CD14-positive monocyte (primary cell): ENCODE data around the gene WASF2. TPM values are rescaled to one million over a fixed set of nuclear protein-coding genes. Genes with fewer than 3 reads are reported as not detected.

Experiments
- DNase-seq, 3 donors: peaks; one replicate each; pipeline ENCODE4 v3.0.0-alpha.2; 2011 to 2022
- H2AFZ ChIP-seq: 2 replicates; pipeline ENCODE4 v1.6.0; 2012; ENCODE audit warnings: mild to moderate bottlenecking, low read depth, low read length, inconsistent platforms; ENCODE audit not compliant: insufficient read depth, poor library complexity, severe bottlenecking
- H3K27ac ChIP-seq, 2 donors: 1 replicate in 1 of 2; 2 replicates in 1 of 2; pipeline ENCODE4 v1.5.1; 2012 to 2013; ENCODE audit warnings: low read length in 2 of 2, control low read depth in 1 of 2, inconsistent platforms in 1 of 2, low read depth in 1 of 2, mild to moderate bottlenecking in 1 of 2
- H3K27me3 ChIP-seq, 2 donors: one replicate each; pipeline versions ENCODE4 v1.6.0 to v1.6.1; 2011 to 2013; ENCODE audit warnings: low read length in 2 of 2; ENCODE audit not compliant: control insufficient read depth in 2 of 2, insufficient read depth in 2 of 2
- H3K36me3 ChIP-seq, 2 donors: replicated peaks in 1 of 2; 1 replicate in 1 of 2; 2 replicates in 1 of 2; pipeline versions ENCODE4 v1.5.1 to v1.6.1; 2012 to 2013; ENCODE audit warnings: low read length in 2 of 2, control low read depth in 1 of 2, inconsistent platforms in 1 of 2, mild to moderate bottlenecking in 1 of 2; ENCODE audit not compliant: insufficient read depth in 2 of 2, control insufficient read depth in 1 of 2
- H3K4me1 ChIP-seq, 2 donors: 1 replicate in 1 of 2; 2 replicates in 1 of 2; pipeline versions ENCODE4 v1.5.1 to v1.6.1; 2012 to 2013; ENCODE audit warnings: low read length in 2 of 2, control low read depth in 1 of 2, inconsistent platforms in 1 of 2, mild to moderate bottlenecking in 1 of 2, moderate library complexity in 1 of 2; ENCODE audit not compliant: insufficient read depth in 2 of 2, control insufficient read depth in 1 of 2
- H3K4me2 ChIP-seq: replicated peaks from 2 replicates; pipeline ENCODE3; 2012; ENCODE audit warnings: low read length, moderate library complexity, mild to moderate bottlenecking; ENCODE audit not compliant: poor library complexity, severe bottlenecking; ENCODE audit errors: extremely low read depth
- H3K4me3 ChIP-seq, 3 experiments: fragments of 200-600 bp in 1 of 3; sonication (generic) in 1 of 3; replicated peaks in 1 of 3; 1 replicate in 2 of 3; 2 replicates in 1 of 3; pipeline ENCODE4 v1.5.1; 2011 to 2013; ENCODE audit warnings: low read length in 3 of 3, mild to moderate bottlenecking in 3 of 3, control low read depth in 2 of 3, low read depth in 2 of 3, inconsistent platforms in 1 of 3, moderate library complexity in 1 of 3
- H3K79me2 ChIP-seq: 2 replicates; pipeline ENCODE4 v1.6.0; 2012; ENCODE audit warnings: mild to moderate bottlenecking, control low read depth, inconsistent platforms, low read length, moderate library complexity; ENCODE audit not compliant: insufficient read depth
- H3K9ac ChIP-seq: 2 replicates; pipeline ENCODE4 v1.6.0; 2017; ENCODE audit warnings: low read length, mild to moderate bottlenecking; ENCODE audit not compliant: insufficient read depth, poor library complexity, severe bottlenecking
- H3K9me3 ChIP-seq, 2 donors: replicated peaks in 1 of 2; 1 replicate in 1 of 2; 2 replicates in 1 of 2; pipeline versions ENCODE4 v1.5.1 to v1.6.1; 2012 to 2013; ENCODE audit warnings: low read length in 2 of 2, control low read depth in 1 of 2; ENCODE audit not compliant: control insufficient read depth in 1 of 2, insufficient read depth in 1 of 2
- H4K20me1 ChIP-seq: 2 replicates; pipeline ENCODE4 v1.6.0; 2012; ENCODE audit warnings: mild to moderate bottlenecking, low read length, control low read depth, moderate library complexity; ENCODE audit not compliant: insufficient read depth
- H3K27ac Mint-ChIP-seq, 7 donors: one replicate each; pipeline ENCODE4 v1.8.0; 2020; ENCODE audit warnings: mild to moderate bottlenecking in 7 of 7, mixed read lengths in 7 of 7, moderate library complexity in 6 of 7, inconsistent platforms in 2 of 7
- H3K27me3 Mint-ChIP-seq, 3 donors: one replicate each; pipeline ENCODE4 v1.8.0; 2021 to 2022; ENCODE audit warnings: low read depth in 3 of 3, mild to moderate bottlenecking in 3 of 3, mixed read lengths in 3 of 3, moderate library complexity in 3 of 3, inconsistent platforms in 1 of 3
- H3K36me3 Mint-ChIP-seq, 2 donors: one replicate each; pipeline ENCODE4 v1.8.0; 2020; ENCODE audit warnings: mixed read lengths in 2 of 2, inconsistent platforms in 1 of 2, mild to moderate bottlenecking in 1 of 2
- H3K4me1 Mint-ChIP-seq: one replicate; pipeline ENCODE4 v1.8.0; 2020; ENCODE audit warnings: mild to moderate bottlenecking, mixed read lengths
- H3K4me3 Mint-ChIP-seq, 2 donors: one replicate each; pipeline ENCODE4 v1.8.0; 2020; ENCODE audit warnings: mild to moderate bottlenecking in 2 of 2, mixed read lengths in 2 of 2, moderate library complexity in 1 of 2
- H3K9me3 Mint-ChIP-seq, 7 donors: one replicate each; pipeline ENCODE4 v1.8.0; 2020 to 2022; ENCODE audit warnings: mixed read lengths in 7 of 7, mild to moderate bottlenecking in 6 of 7, moderate library complexity in 6 of 7, inconsistent platforms in 2 of 7
- WGBS: methylation state at CpG from one replicate; pipeline ENCODE4 v1.1.5; 2013; ENCODE audit warnings: missing lambda C conversion rate; ENCODE audit not compliant: insufficient coverage; 5-methylcytosine and 5-hydroxymethylcytosine counted together
- intact Hi-C, 2 donors: fragments of 100-400 bp; cut with micrococcal nuclease; formaldehyde crosslinking; loops; one replicate each; pipeline versions ENCODE4 v1.15.0 to v1.15.1; 2023
- polyA plus RNA-seq, 3 donors: library from polyadenylated mRNA; depleted of rRNA in 1 of 3; unstranded in 2 of 3; stranded (reverse) in 1 of 3; fragments of 300-500 nt in 2 of 3; fragments of >200 nt in 1 of 3; fragmentation: Illumina TruSeq in 2 of 3; gene quantifications; 1 replicate in 2 of 3; 2 replicates in 1 of 3; pipeline ENCODE4 v1.2.3, GENCODE V29; 2012 to 2021
- TF ChIP-seq, protein P1 (sequence below): fragments of 200-600 bp; IDR thresholded peaks from one replicate; pipeline ENCODE4 v1.8.0; 2022; ENCODE audit warnings: antibody characterized with exemption, mild to moderate bottlenecking

Gene WASF2
- polyA plus RNA-seq, 3 donors, result 53.5 to 91.6 (median 86.4) TPM

DNA sequence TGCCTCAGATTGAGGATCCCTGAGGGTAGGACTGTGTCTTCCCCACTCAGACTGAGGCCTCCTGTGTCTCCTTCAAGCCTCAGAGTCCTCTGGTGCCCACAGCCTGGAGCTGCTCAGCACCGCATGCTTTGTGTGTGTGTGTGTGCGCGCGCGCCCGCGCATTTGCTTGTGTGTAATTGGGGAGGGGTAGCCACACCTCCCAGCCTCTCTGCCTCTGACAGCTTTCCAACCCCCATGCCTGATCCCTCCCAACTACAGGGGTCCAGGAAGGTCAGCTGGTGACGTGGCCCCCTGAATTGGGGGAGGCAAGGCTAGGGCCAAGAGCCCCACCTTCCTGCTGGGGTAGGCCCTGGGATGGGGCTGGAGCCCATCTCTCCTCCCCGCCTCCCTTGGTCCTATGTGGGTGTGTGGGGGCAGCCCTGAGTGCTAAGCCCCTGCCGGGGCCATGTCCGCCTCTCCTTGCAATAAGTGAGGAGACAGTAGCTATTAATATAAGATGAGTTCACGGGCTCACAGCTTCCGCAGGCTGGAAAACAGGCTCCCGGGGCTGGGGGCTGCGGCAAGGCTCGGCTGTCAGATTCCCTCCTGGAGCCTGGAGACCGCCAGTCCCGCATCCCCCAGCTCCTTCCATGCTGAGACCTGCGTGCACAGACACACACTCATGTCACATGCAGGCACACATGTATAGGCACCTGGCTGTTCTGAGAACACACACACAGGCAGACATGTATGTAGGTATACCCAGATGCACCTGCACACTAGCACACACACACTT is 90.5 kb downstream of the WASF2 start:
- Histone ChIP-seq H3K4me2 (no peak overlapping the region), H3K4me3 (no peak overlapping the region), H3K9ac (no peak overlapping the region), H3K4me1 (peaks cover 20 to 24% of the 10 kb centered on the region in 2 donors), H3K36me3 (no peaks in the 10 kb centered on the region), H3K79me2 (no peaks in the 10 kb centered on the region), H2AFZ (no peak overlapping the region), H3K9me3 (no peaks in the 10 kb centered on the region), H3K27ac (no peak overlapping the region), H3K27me3 (no peaks in the 10 kb centered on the region), H4K20me1 (peaks cover 42% of the 10 kb centered on the region)
- Mint-ChIP-seq H3K4me3 (no peak overlapping the region), H3K4me1 (peaks cover 25% of the 10 kb centered on the region), H3K27ac (peak overlapping the region in 1 of 7 donors; percentile 31), H3K36me3 (peaks cover 4 to 6% of the 10 kb centered on the region in 2 donors), H3K9me3 (no peaks in the 10 kb centered on the region), H3K27me3 (peaks cover 2 to 5% (median 3%) of the 10 kb centered on the region in 3 donors)
- 98% methylated on average over 10 of the region's 19 CpGs for WGBS
- intact Hi-C loops, result loop anchor here (5.0 to 10.0 kb wide), 4 partner anchors 42 to 295 kb away; partner anchors contain the start of gene AHDC1 (in 1 of the 2)
- TF ChIP-seq, protein P1, sequence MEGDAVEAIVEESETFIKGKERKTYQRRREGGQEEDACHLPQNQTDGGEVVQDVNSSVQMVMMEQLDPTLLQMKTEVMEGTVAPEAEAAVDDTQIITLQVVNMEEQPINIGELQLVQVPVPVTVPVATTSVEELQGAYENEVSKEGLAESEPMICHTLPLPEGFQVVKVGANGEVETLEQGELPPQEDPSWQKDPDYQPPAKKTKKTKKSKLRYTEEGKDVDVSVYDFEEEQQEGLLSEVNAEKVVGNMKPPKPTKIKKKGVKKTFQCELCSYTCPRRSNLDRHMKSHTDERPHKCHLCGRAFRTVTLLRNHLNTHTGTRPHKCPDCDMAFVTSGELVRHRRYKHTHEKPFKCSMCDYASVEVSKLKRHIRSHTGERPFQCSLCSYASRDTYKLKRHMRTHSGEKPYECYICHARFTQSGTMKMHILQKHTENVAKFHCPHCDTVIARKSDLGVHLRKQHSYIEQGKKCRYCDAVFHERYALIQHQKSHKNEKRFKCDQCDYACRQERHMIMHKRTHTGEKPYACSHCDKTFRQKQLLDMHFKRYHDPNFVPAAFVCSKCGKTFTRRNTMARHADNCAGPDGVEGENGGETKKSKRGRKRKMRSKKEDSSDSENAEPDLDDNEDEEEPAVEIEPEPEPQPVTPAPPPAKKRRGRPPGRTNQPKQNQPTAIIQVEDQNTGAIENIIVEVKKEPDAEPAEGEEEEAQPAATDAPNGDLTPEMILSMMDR, result no peak
- DNase-seq, result no peak

DNA sequence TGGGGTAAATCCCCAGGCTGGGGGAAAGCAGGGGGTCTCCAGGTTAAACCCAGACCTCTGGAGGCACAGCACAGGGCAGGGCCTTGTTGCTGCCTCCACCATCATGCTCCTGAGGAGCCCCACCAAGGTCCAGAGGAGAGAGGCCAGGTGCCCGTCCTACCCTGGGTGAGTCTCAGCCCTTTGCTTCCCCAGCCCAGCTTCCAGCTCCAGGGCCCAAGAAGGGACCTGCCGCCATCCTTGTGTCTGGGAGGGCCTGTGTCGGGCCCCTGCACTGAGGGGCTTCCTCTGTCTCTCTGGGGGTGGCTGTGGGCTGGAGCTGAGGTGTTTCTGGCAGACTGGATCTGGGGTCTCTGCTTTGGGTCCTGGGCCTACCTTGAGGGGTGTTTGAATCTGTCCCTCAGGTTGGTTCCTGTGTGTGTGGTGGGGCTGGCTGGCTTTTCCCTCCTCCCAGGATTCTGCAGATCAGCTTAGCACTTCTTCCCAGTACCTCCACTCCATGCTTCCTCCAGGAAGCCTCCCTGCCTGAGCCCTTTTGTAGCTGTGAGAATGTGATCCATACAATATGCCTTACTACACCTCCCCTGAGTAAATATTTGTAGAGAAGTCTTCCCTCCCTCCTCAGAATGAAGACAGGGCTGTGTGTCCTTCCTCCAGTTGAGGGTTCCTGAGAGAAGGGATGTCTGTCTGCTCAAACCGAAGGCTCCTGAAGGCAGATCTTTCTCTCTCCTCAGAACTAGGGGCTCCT is 91.4 kb downstream of the WASF2 start:
- Histone ChIP-seq H3K27me3 (no peaks in the 10 kb centered on the region), H4K20me1 (peaks cover 33% of the 10 kb centered on the region), H3K27ac (no peak overlapping the region), H2AFZ (no peak overlapping the region), H3K79me2 (no peaks in the 10 kb centered on the region), H3K9me3 (no peaks in the 10 kb centered on the region), H3K4me1 (peaks cover 16% of the 10 kb centered on the region in 2 donors), H3K9ac (no peak overlapping the region), H3K36me3 (no peaks in the 10 kb centered on the region), H3K4me3 (no peak overlapping the region), H3K4me2 (no peak overlapping the region)
- 86% methylated on average over 1 of the region's 4 CpGs for WGBS
- TF ChIP-seq, protein P1, result no peak
- H3K9me3 Mint-ChIP-seq, result no peaks in the 10 kb centered on the region
- peaks cover 2 to 5% (median 3%) of the 10 kb centered on the region in 3 donors for H3K27me3 Mint-ChIP-seq
- intact Hi-C loops, result loop anchor here in 1 of 2 donors (5.0 to 10.0 kb wide), 2 partner anchors 41 to 294 kb away; no protein-coding TSS in a partner anchor
- no peak overlapping the region for H3K4me3 Mint-ChIP-seq
- H3K4me1 Mint-ChIP-seq, result peaks cover 17% of the 10 kb centered on the region
- H3K27ac Mint-ChIP-seq, result peak overlapping the region in 2 of 7 donors; percentile 8 to 31
- no peaks in the 10 kb centered on the region for H3K36me3 Mint-ChIP-seq
- DNase-seq, result no peak
